Effector memory CD8-positive, alpha-beta T cell (primary cell): ENCODE measurements around the gene RFFL.

Source experiments
- ATAC-seq: fragments of 150-1000 bp; cut with Tn5 transposase; replicated peaks from 2 replicates; pipeline ENCODE4 v1.10.0; 2021; ENCODE audit warnings: mild to moderate bottlenecking, moderate library complexity
- DNase-seq, 3 experiments: peaks; one replicate each; pipeline ENCODE4 v3.0.0; 2021
- H3K27ac Mint-ChIP-seq, 2 donors: one replicate each; pipeline ENCODE4 v1.8.0; 2022; ENCODE audit warnings: mild to moderate bottlenecking in 2 of 2, mixed read lengths in 2 of 2, moderate library complexity in 2 of 2
- H3K27me3 Mint-ChIP-seq, 2 donors: one replicate each; pipeline ENCODE4 v1.8.0; 2022; ENCODE audit warnings: mixed read lengths in 2 of 2
- H3K36me3 Mint-ChIP-seq: one replicate; pipeline ENCODE4 v1.8.0; 2022; ENCODE audit warnings: mild to moderate bottlenecking, moderate library complexity, mixed read lengths; ENCODE audit not compliant: insufficient read depth
- H3K4me1 Mint-ChIP-seq, 2 donors: one replicate each; pipeline ENCODE4 v1.8.0; 2022; ENCODE audit warnings: low read depth in 2 of 2, mixed read lengths in 2 of 2
- H3K4me3 Mint-ChIP-seq, 2 donors: one replicate each; pipeline ENCODE4 v1.8.0; 2022; ENCODE audit warnings: mild to moderate bottlenecking in 2 of 2, mixed read lengths in 2 of 2, moderate library complexity in 2 of 2
- H3K9me3 Mint-ChIP-seq, 2 donors: one replicate each; pipeline ENCODE4 v1.8.0; 2022; ENCODE audit warnings: mixed read lengths in 2 of 2

Gene RFFL

GRCh38 chr17:35074711-35075707 is 11.5 kb upstream of the RFFL start:
- no peaks in the 10 kb centered on the region for H3K9me3 Mint-ChIP-seq
- H3K36me3 Mint-ChIP-seq = peaks cover 8% of the 10 kb centered on the region
- DNase-seq (no peak), ATAC-seq (no peak)
- peak overlapping the region in 1 of 2 donors; percentile 35 for H3K27ac Mint-ChIP-seq
- H3K4me1 Mint-ChIP-seq = peaks cover 36 to 61% of the 10 kb centered on the region in 2 donors
- no peaks in the 10 kb centered on the region for H3K27me3 Mint-ChIP-seq
- peak overlapping the region in 1 of 2 donors; percentile 65 for H3K4me3 Mint-ChIP-seq

GRCh38 chr17:35073991-35074627 is 10.6 kb upstream of the RFFL start:
- peak; percentile 41 for ATAC-seq

DNA sequence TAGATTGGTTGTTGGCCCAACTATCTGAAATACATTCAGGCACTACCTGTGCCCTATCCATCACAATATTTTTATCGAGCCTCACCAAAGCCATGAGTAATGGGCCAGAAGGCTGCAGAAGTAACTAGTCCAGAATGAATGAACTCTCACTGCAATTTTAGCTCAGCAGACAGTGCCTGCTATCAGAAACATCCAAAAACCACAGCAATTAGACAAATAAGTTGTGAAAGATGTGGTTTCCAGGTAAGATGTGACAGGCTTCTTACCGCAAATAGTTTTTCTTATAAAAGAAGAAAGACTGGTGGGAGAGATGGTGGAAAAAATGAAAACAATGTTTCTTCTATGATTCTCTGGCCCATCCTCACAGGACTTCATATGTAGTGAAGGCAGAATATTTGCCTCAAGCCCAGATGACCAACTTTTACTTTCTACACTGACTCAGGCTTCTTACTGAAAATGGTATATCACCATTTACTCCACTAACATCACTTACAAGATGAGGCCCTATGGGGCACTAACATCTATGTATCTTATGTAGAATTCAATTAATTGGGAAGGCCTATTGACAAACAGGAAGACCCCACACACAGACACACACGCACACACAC is 9.8 kb upstream of the RFFL start:
- H3K27ac Mint-ChIP-seq = peak overlapping the region; percentile 55 to 57
- ATAC-seq (peak; percentile 80), DNase-seq (no peak)
- peak overlapping the region; percentile 1 to 65 for H3K4me3 Mint-ChIP-seq
- peaks cover 9% of the 10 kb centered on the region for H3K36me3 Mint-ChIP-seq
- peaks cover 39 to 61% of the 10 kb centered on the region in 2 donors for H3K4me1 Mint-ChIP-seq
- no peaks in the 10 kb centered on the region for H3K27me3 Mint-ChIP-seq
- H3K9me3 Mint-ChIP-seq = no peaks in the 10 kb centered on the region

More at GRCh38 chr17:35073991-35074627, 10.6 kb upstream of the RFFL start:
- peaks cover 35 to 55% of the 10 kb centered on the region in 2 donors for H3K4me1 Mint-ChIP-seq
- no peaks in the 10 kb centered on the region for H3K9me3 Mint-ChIP-seq
- H3K36me3 Mint-ChIP-seq = peaks cover 13% of the 10 kb centered on the region
- peak overlapping the region; percentile 35 to 57 for H3K27ac Mint-ChIP-seq
- no peak for DNase-seq
- H3K27me3 Mint-ChIP-seq = no peaks in the 10 kb centered on the region
- H3K4me3 Mint-ChIP-seq = peak overlapping the region; percentile 1 to 65

DNA sequence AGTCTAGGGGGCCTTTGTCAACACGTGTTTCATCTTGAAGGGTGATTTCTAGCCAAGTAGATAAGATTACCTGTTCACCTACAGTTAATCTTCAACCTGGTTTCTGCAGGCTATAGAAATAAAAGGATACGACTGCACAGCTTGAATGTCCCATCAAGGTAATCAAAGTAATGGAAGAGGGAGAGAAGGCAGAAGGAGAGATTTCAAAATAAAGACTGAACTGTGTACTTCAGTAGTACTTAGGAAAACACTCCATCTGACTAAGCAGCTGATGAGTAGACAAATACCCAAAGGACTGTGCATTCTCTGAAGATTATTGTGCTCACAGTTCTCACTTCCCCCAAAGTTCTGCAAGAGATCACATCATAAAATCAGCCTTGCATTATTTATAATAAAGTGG is 5.8 kb upstream of the RFFL start:
- no peak for ATAC-seq
- no peak for DNase-seq
- Mint-ChIP-seq H3K4me1 (peaks cover 27 to 51% of the 10 kb centered on the region in 2 donors), H3K27ac (no peak overlapping the region), H3K4me3 (no peak overlapping the region), H3K27me3 (no peaks in the 10 kb centered on the region), H3K36me3 (peaks cover 14% of the 10 kb centered on the region), H3K9me3 (no peaks in the 10 kb centered on the region)

GRCh38 chr17:35068249-35068648 is 4.7 kb upstream of the RFFL start:
- Mint-ChIP-seq H3K27ac (peak overlapping the region in 1 of 2 donors; percentile 51), H3K4me3 (no peak overlapping the region), H3K9me3 (no peaks in the 10 kb centered on the region), H3K4me1 (peaks cover 28 to 49% of the 10 kb centered on the region in 2 donors), H3K27me3 (no peaks in the 10 kb centered on the region), H3K36me3 (peaks cover 18% of the 10 kb centered on the region)
- no peak for ATAC-seq
- no peak for DNase-seq

DNA sequence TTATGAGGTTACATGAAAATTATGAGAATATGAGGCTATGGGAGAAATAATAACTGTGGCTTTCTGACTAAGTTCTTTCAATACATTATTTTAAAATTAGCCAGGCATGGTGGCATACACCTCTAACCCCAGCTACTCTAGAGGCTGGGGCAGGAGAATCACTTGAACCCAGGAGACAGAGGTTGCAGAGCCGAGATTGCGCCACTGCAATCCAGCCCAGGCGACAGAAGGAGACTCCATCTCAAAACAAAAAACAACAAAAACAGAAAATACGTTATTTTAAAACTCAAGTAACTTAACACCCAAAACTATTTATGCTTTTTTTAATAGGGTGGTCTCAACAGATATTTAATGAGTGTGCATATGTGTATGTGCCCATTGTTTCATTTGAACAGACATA is 2.4 kb upstream of the RFFL start:
- ATAC-seq = no peak

GRCh38 chr17:35064516-35065215 is 1.2 kb upstream of the RFFL start:
- no peaks in the 10 kb centered on the region for H3K9me3 Mint-ChIP-seq
- no peaks in the 10 kb centered on the region for H3K27me3 Mint-ChIP-seq
- peak overlapping the region; percentile 94 to 97 for H3K27ac Mint-ChIP-seq
- DNase-seq (no peak), ATAC-seq (no peak)
- peak overlapping the region in 1 of 2 donors; percentile 71 for H3K4me3 Mint-ChIP-seq
- H3K36me3 Mint-ChIP-seq = peaks cover 25% of the 10 kb centered on the region
- peaks cover 25 to 44% of the 10 kb centered on the region in 2 donors for H3K4me1 Mint-ChIP-seq

More for the DNA sequence above, 2.4 kb upstream of the RFFL start:
- Mint-ChIP-seq H3K36me3 (peaks cover 25% of the 10 kb centered on the region), H3K4me1 (peaks cover 23 to 40% of the 10 kb centered on the region in 2 donors), H3K27me3 (no peaks in the 10 kb centered on the region), H3K27ac (peak overlapping the region in 1 of 2 donors; percentile 97), H3K4me3 (no peak overlapping the region), H3K9me3 (no peaks in the 10 kb centered on the region)
- no peak for DNase-seq

- H3K4me3 Mint-ChIP-seq = peak overlapping the region; percentile 45 to 71
- peaks cover 16% of the 10 kb centered on the region for H3K36me3 Mint-ChIP-seq
- H3K9me3 Mint-ChIP-seq = no peaks in the 10 kb centered on the region
- H3K4me1 Mint-ChIP-seq = peaks cover 21 to 49% of the 10 kb centered on the region in 2 donors
- H3K27ac Mint-ChIP-seq = peak overlapping the region; percentile 94 to 97
- DNase-seq (no peak), ATAC-seq (no peak)
- H3K27me3 Mint-ChIP-seq = no peaks in the 10 kb centered on the region
Observed at GRCh38 chr17:35062308-35062707, 1.2 kb downstream of the RFFL start.

- no peaks in the 10 kb centered on the region for H3K27me3 Mint-ChIP-seq
- ATAC-seq (no peak), DNase-seq (no peak)
- peaks cover 0 to 5% of the 10 kb centered on the region in 2 donors for H3K9me3 Mint-ChIP-seq
- peak overlapping the region; percentile 66 to 85 for H3K27ac Mint-ChIP-seq
- peaks cover 8% of the 10 kb centered on the region for H3K36me3 Mint-ChIP-seq
- H3K4me3 Mint-ChIP-seq = peak overlapping the region in 1 of 2 donors; percentile 32
- H3K4me1 Mint-ChIP-seq = peaks cover 32 to 61% of the 10 kb centered on the region in 2 donors
Observed at GRCh38 chr17:35057332-35057915, 6.1 kb downstream of the RFFL start.

DNA sequence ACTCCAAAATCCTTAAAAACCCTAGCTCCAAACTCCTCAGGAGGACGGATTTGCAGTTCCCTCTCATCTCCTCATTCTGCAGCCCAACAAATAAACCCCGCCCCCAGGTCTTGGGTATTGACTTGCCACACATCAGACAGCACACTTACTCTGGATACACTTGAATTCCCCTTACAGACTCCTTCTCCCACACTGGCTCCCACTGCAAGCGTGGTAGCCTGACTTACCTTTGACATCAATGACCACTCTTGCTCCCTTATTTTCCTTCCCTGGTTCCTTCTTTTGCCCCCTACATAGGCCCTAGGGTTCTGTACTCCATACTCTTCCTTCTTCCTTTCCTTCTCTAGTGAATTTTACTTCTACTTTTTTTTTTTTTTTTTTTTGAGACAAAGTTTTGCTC is 7.5 kb downstream of the RFFL start:
- Mint-ChIP-seq H3K27me3 (no peaks in the 10 kb centered on the region), H3K27ac (peak overlapping the region; percentile 66 to 83), H3K4me1 (peaks cover 44 to 72% of the 10 kb centered on the region in 2 donors)

GRCh38 chr17:35053204-35053603 is 10.3 kb downstream of the RFFL start:
- Mint-ChIP-seq H3K27ac (peak overlapping the region; percentile 81 to 95), H3K9me3 (peaks cover 0 to 7% of the 10 kb centered on the region in 2 donors), H3K36me3 (peaks cover 13% of the 10 kb centered on the region), H3K4me1 (peaks cover 57 to 72% of the 10 kb centered on the region in 2 donors), H3K4me3 (peak overlapping the region; percentile 25 to 67), H3K27me3 (no peaks in the 10 kb centered on the region)
- no peak for ATAC-seq
- DNase-seq = no peak

More for the DNA sequence above, 7.5 kb downstream of the RFFL start:
- Mint-ChIP-seq H3K9me3 (peaks cover 0 to 7% of the 10 kb centered on the region in 2 donors), H3K36me3 (peaks cover 7% of the 10 kb centered on the region), H3K4me3 (no peak overlapping the region)
- DNase-seq = no peak
- ATAC-seq = no peak

DNA sequence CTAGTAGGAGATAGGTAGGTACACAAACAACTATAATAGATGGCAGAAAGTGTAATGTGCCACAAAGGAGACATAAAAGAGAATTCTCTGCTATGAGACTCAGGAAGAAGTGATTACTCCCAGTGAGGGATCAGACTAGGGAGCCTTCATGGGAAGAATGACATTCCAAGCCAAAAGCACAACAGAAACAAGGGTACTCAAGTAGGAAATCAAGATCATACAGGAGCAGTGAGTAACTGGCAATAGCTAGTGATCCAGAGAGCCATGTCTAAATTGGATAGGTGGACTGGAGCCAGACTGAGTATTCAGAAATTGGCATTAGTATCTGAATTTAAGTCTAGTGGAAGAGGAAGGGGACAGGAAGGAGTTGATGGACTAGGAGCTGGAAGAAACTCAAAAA is 10.7 kb downstream of the RFFL start:
- Mint-ChIP-seq H3K4me1 (peaks cover 57 to 67% of the 10 kb centered on the region in 2 donors), H3K27me3 (no peaks in the 10 kb centered on the region), H3K27ac (peak overlapping the region; percentile 81 to 95), H3K36me3 (peaks cover 13% of the 10 kb centered on the region), H3K9me3 (peaks cover 0 to 7% of the 10 kb centered on the region in 2 donors), H3K4me3 (peak overlapping the region; percentile 25 to 67)
- DNase-seq (no peak), ATAC-seq (no peak)
